ENCODE measurements around the gene SLC16A13. TPM values are rescaled to one million over a fixed set of nuclear protein-coding genes. Genes with fewer than 3 reads are reported as not detected.

SLC16A13 gene
- total and polyA plus RNA-seq, 9 donors, result 0.12 to 2.8 (median 1.2) TPM

DNA sequence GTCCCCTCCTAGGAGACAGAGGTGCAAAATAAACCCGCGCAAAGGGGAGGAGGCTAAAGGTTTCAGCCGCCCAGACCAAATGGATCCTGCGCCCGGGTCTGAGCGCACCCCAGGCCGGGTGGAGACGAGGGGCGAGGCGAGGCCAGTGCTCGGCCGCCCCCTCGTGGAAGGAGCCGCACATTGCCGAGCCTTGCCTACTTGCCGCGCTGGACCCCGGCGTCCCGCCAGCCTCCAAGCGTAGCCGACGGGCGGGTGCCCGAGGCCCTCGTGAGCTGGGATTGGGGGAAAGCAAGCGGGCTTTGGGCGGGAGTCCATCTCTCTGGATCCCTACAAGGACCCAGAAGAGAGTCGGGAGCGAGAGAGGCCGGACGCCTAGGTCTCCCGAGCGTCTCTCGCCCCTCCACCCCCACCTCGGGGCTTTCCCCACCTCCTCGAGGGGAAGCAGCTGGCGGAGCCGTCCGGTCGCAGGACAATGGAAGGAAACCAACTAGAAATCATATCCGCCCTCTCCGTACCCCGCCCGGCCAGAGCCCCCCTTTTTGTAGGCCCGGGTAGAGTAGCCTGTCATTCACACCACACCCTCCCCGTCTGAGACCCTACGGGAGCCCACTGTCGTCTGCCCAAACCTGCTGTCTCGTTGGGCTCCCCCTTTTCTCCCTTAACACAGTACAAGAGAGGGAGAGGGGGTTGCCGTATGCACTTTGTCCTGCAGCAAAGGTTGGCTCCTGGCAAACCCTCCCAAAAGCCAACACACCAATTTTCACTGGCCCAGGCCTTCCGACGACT lies 13.6 kb upstream of the SLC16A13 start:
- Histone ChIP-seq H3K9me3 (no peaks in the 10 kb centered on the region), H3K27me3 (no peaks in the 10 kb centered on the region), H3K4me1 (ENCODE audit: insufficient read depth) (peaks cover 7% of the 10 kb centered on the region), H3K27ac (peak overlapping the region in 1 of 2 donors; percentile 9), H3K4me3 (peak overlapping the region; percentile 1), H3K36me3 (no peaks in the 10 kb centered on the region)
- intact Hi-C loops (cut with DNase I), result loop anchor here in 1 of 4 donors (5.0 kb wide), 1 partner anchor 110 kb away; no protein-coding TSS in a partner anchor
- TF ChIP-seq EP300 (IDR thresholded peaks at IDR 0.05) (no peak), CTCF (IDR thresholded peaks at IDR 0.05) (peak; percentile 88 to 97 (median 90)), POLR2A (IDR thresholded peaks at IDR 0.05) (no peak)
- WGBS, 3 donors, result 2 to 3% (median 2%) methylated on average over 53 of the region's 53 CpGs
- DNase-seq, result peak; percentile 58 to 91 (median 80)

DNA sequence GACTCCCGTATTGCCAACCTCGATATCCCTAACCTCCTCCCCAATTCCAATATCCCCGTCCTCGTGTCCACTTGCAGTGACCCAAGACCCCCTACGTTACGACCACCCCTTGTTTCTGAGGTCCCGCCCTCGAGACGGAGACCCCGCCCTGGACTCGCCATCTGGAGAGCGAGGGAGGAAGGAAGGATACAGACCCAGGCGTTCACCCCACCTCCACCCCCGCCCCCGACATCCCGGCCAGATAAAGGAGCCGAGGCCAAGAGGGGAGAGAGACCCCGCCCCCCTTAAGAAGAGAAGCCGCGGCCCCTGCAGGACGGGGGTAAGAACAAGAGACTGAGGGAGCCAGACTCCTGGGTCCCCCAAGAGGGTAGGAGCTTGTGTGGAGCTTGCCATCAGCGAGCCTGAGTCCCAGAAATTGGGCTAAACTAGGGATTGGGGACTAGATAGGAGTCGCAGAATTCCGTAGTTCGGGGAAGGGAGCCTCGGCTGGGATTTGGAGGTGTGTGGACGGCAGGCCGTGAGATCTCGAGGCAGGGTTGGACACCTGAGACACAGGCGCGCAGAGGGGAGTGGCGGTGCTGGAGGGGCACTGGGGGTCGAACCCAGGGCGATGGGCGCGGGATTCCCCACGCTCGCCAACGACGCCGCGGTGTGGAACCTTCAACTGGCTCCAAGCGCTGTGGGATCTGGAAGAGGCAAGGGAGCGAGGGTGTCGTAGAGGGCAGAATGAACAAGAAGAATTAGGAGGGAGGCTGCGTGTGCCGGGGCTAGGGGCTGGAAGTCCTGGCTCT lies 12.8 kb upstream of the SLC16A13 start, which contains the start of gene BCL6B:
Gene BCL6B, plus strand, starts transcription at position 270 of the 791 bp plus-strand sequence. CDS start 622 bp downstream, outside the sequence.
- no peaks in the 10 kb centered on the region for H3K36me3 ChIP-seq
- TF ChIP-seq EP300 (IDR thresholded peaks at IDR 0.05), result no peak
- TF ChIP-seq POLR2A (IDR thresholded peaks at IDR 0.05), result no peak
- no peak for TF ChIP-seq CTCF (IDR thresholded peaks at IDR 0.05)
- peak in 1 of 5 donors; percentile 37 for DNase-seq
- no peaks in the 10 kb centered on the region for H3K9me3 ChIP-seq
- H3K27me3 ChIP-seq, result no peaks in the 10 kb centered on the region
- H3K4me3 ChIP-seq, result peak within 1 kb of the TSS; percentile 1
- 4 to 11% (median 6%) methylated on average over 42 to 47 of the region's 47 CpGs for WGBS, 3 donors
- peaks cover under 1% of the 10 kb centered on the region for H3K4me1 ChIP-seq (ENCODE audit: insufficient read depth)
- intact Hi-C loops (cut with DNase I), result loop anchor here in 1 of 4 donors (5.0 kb wide), 1 partner anchor 111 kb away; no protein-coding TSS in a partner anchor
- peak within 1 kb of the TSS in 1 of 2 donors; percentile 9 for H3K27ac ChIP-seq

- 30 to 34% (median 33%) methylated on average over 51 of the region's 51 CpGs for WGBS, 3 donors
- Histone ChIP-seq H3K9me3 (no peaks in the 10 kb centered on the region), H3K4me1 (ENCODE audit: insufficient read depth) (no peaks in the 10 kb centered on the region), H3K27me3 (no peaks in the 10 kb centered on the region), H3K36me3 (no peaks in the 10 kb centered on the region), H3K4me3 (no peak overlapping the region), H3K27ac (no peak overlapping the region)
- intact Hi-C loops (cut with DNase I), result loop anchor here in 1 of 4 donors (5.0 kb wide), 1 partner anchor 111 kb away; no protein-coding TSS in a partner anchor
- DNase-seq, result peak; percentile 75 to 91 (median 86)
- TF ChIP-seq POLR2A (IDR thresholded peaks at IDR 0.05) (no peak), EP300 (IDR thresholded peaks at IDR 0.05) (no peak), CTCF (IDR thresholded peaks at IDR 0.05) (no peak)
Observed at GRCh38 chr17:7023576-7024401, 12.0 kb upstream of the SLC16A13 start.

DNA sequence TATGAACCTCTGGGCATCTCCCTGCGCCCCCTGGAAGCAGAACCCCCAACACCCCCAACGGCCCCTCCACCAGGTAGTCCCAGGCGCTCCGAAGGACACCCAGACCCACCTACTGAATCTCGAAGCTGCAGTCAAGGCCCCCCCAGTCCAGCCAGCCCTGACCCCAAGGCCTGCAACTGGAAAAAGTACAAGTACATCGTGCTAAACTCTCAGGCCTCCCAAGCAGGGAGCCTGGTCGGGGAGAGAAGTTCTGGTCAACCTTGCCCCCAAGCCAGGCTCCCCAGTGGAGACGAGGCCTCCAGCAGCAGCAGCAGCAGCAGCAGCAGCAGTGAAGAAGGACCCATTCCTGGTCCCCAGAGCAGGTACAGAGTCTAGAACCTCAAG lies 11.4 kb upstream of the SLC16A13 start:
- intact Hi-C loops (cut with DNase I), result loop anchor here in 1 of 4 donors (5.0 kb wide), 1 partner anchor 112 kb away; no protein-coding TSS in a partner anchor

More for the DNA sequence above, 11.4 kb upstream of the SLC16A13 start:
- H3K9me3 ChIP-seq, result no peaks in the 10 kb centered on the region
- no peak for DNase-seq
- no peaks in the 10 kb centered on the region for H3K4me1 ChIP-seq (ENCODE audit: insufficient read depth)
- TF ChIP-seq POLR2A (IDR thresholded peaks at IDR 0.05), result no peak
- TF ChIP-seq EP300 (IDR thresholded peaks at IDR 0.05), result no peak
- no peak for TF ChIP-seq CTCF (IDR thresholded peaks at IDR 0.05)
- no peaks in the 10 kb centered on the region for H3K27me3 ChIP-seq
- WGBS, 3 donors, result 67 to 75% (median 72%) methylated on average over 8 of the region's 8 CpGs
- no peak overlapping the region for H3K4me3 ChIP-seq
- no peaks in the 10 kb centered on the region for H3K36me3 ChIP-seq
- H3K27ac ChIP-seq, result no peak overlapping the region

All from ovary (tissue), 9 donors.